Left cardiac atrium (tissue), 2 donors: ENCODE results near the gene GALNT16. TPM values are rescaled to one million over a fixed set of nuclear protein-coding genes. Genes with fewer than 3 reads are reported as not detected.

Experiments
- total RNA-seq, 2 donors: library from RNA; stranded (reverse); fragmentation: NEBNext Ultra II Directional; extraction: Animal tissue kit (Norgen Biotek cat#: 25700); gene quantifications; one replicate each; pipeline ENCODE4 v1.2.1, GENCODE V29; 2021
- donor health status: DM: no; HTN: yes; CAD: no; lungs with severe emphysema.
- donor health status: DM: yes; HTN: yes; CAD: no.

Gene GALNT16
- total RNA-seq, 2 donors from 2014 or later, result 28.8 to 50.0 TPM

Other genes starting within 250 kb of the GALNT16 start
- 10 to 100 TPM; 43.8 to 49.4 TPM for gene DCAF5, start 107.0 kb upstream of the GALNT16 start, total RNA-seq
- gene EXD2, start 68.7 kb upstream of the GALNT16 start, total RNA-seq, result 10 to 100 TPM; 15.8 to 17.1 TPM
- gene ERH, start 138.1 kb downstream of the GALNT16 start, total RNA-seq, result 100 to 1,000 TPM; 113 to 150 TPM
- gene SLC39A9, start 138.5 kb downstream of the GALNT16 start, total RNA-seq, result 10 to 100 TPM; 25.7 to 36.0 TPM
- under 1 TPM; 0.15 to 0.24 TPM for gene PLEKHD1, start 224.6 kb downstream of the GALNT16 start, total RNA-seq